Fibroblast of skin of abdomen (primary cell): ENCODE measurements around the gene GABRG3.

ENCODE experiments used
- DNase-seq: peaks from one replicate; pipeline ENCODE4 v3.0.0-alpha.2; 2013

Gene GABRG3

GRCh38 chr15:27250223-27250622, 279.2 kb downstream of the GABRG3 start:
- DNase-seq: no peak

DNA sequence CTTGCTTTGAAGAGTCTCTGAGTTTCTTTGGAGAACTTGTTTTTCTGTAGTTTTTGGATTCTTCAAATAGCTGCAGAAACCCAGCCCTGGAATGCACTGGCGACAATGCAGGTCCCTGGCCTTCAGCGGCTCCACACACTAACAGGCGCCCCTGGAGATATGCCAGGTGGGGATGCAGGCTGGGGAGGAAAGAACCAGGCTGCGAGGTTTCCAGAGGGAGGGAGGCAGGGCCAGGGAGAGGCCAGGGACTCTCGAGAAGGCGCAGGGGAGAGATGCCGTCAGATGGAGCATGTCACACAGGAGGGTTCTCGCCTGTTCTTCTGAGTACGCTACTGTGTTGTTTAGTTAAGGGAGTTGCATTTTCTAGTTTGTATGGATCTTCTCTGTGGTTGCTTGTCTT, 283.1 kb downstream of the GABRG3 start:
- peak; percentile 11 for DNase-seq

GRCh38 chr15:27254801-27255200, 283.8 kb downstream of the GABRG3 start:
- DNase-seq: no peak

DNA sequence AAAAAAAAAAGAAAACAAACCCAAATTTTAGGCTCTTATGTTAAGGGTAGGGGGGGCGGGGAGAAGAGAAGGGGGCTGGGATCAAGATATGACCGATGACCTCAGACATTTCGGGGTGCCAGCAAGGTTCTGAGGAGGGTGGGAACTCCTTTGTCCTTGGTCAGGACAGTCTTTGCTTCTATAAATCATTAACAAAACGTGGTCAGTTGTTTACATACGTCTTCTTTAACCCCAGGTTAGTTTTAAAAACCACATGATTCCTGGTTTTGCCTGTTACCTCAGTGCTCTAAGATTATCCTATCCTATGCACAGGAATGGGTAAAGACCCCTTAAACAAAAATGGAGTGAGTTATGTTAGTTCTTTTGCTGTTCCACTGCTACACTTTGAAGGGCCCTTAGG, 285.5 kb downstream of the GABRG3 start:
- DNase-seq: no peak

DNA sequence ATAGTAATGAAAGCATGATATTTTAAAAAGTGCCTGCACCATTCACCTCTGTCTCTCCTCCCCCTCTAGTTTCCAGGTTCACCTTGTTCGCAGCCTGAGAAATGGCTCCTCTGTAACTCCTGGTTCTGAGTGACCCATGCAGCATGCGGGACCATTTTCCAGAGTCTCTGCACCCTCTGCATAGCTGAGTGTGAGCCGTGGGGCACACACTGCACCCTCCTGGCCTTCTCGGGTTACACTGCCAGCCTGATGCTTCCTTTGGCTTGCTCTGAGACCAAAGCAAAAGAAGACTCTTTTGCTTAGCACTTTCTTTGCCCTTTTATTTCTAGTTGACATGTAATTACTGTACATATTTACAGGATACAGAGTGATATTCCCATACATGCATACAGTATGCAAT, 287.3 kb downstream of the GABRG3 start:
- no peak for DNase-seq

GRCh38 chr15:27260523-27260922, 289.5 kb downstream of the GABRG3 start:
- no peak for DNase-seq

DNA sequence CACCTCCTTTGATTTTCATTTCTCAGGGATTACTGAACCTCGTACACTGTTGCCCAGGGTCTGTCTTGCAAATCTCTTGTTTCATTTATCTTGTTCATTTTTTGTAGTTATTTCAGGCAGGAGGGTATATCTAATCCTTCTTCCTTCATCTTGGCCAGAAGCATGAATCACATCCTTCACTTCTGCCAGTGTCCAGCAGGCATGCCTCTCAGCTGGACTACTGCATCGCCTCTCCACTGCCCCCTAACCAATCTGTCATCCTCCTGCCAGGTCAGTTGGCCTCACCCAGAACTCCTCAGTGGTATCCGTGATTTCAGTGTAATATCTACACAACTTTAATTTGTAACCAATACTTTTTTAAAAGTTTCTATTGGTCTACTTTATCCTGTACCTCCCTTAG, 297.9 kb downstream of the GABRG3 start:
- no peak for DNase-seq

DNA sequence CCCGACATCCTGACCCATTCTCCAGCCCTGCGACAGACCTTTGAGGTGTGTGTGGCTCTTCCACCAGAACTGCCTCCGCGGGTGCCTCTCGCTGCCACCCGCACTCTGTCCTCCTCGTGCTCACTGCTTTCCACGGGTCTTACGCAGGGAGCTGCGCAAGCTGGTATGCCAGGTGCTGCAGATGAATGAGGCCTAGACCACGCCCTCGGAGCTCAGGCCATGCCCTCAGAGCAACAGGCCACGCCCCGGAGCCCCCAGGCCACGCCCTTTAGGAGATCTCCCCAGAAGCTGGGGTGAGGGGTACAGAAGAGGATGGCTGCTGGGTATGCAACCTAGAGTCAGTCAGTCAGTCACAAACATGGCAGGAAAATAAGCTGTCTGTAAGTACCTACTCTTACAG, 300.3 kb downstream of the GABRG3 start:
- no peak for DNase-seq

DNA sequence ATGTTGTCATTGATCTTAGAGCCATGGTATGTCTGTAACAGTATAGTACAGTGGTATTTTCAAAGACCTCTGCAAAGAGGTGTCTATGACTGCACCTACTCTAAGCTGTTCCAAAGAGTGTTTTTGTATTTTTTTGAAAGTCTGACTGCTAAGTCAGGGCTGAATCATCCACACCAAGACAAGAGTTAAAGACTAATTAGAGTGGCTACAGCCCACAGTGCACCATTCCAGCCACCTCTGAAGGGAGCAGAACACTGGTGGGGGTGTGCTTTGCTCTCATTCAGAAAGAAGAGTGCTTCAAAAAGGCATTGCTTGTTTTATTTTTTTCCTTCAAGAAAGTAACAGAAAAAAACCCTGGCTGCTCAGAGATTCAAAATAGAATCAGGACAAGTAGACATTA, 301.4 kb downstream of the GABRG3 start:
- DNase-seq: no peak

DNA sequence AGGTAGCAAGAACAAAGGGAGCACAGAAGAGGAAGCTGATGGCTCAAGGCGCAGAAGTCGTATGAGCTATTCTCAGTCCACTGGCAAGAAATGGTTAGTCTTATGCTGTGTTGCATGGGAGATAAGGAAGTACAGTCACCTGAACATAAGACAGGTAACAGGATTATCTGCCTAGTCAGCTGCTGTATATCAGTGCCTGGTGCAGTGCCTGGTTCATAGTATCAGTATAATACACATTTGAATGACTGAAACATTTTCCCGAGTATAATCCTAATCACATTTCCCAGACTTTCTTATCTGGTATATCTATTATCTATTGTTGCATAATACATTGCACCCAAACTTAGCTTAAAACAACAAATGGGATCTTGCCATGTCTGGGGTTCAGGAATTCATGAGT, 302.5 kb downstream of the GABRG3 start:
- DNase-seq: no peak

GRCh38 chr15:27278761-27279160, 307.8 kb downstream of the GABRG3 start:
- DNase-seq: no peak

- DNase-seq: no peak
These were observed 321.7 kb downstream of the GABRG3 start for GRCh38 chr15:27292641-27293040.

DNA sequence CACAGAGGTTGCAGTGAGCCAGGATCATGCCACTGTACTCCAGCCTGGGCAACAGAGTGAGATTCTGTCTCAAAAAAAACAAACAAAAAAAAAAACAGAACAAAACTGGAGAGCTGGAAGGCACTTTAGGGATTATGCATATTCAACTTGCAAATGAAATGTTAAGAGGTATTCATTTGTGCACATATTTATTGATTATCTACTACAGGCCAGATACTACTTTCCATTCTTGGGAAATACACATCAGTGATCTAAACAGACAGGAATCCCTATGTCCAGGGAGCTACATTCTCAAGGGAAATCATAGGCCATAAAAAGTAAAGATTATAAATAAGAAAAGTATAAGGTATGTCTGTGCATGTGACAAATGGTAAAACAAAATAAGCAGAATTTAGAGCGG, 322.6 kb downstream of the GABRG3 start:
- no peak for DNase-seq

DNA sequence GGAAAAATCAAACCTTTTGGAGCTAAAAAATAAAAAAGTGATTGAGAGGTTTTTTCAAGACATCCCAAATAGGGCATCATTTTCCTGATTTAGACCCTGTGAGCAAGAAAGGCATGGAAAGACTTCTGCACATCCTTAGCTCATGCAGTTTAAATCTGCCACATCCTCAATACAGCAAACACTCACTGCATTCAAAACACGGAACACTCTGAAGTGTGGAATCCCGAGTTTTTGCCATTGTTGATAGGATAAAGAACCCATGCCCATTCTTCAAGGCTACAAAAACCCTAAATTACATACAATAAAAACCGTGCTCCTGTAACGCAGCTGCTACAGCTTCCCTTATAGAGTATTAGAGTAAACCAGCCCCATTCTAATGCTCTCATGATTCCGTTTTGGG, 346.8 kb downstream of the GABRG3 start:
- DNase-seq: no peak

GRCh38 chr15:27323801-27324200, 352.8 kb downstream of the GABRG3 start:
- DNase-seq: no peak

DNA sequence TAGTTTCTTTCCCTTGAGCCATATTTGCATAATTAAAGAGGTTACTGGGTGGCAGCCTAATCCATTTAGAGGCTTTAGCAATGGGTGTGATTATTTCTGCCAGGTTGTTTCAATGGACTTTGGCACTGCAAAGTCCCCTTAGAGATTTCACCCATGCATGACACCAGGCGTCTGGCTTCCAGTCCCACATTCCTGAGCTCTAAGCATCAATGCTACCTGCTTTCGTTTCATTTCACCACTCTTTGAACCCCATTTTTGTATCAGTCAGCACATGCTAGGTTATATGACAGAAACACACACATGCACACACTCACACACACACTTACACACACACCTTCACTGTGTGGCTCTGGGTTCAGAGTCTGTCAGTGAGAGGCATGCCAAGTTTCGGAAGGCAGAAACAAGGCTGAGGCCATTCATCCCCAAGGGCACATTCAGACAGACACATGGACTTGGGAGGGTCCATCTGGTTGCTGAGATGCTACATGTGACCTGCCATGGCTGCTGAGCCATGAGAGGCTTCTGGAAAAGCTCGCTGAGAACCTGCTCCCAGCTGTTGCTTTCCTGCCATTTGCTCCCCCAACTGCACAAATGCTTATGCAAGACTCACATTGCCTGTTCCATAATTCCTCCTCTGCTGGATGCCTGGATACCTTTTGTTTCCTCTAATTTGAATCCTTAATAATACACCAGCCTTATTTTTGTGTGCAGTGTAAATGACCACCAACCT, 354.1 kb downstream of the GABRG3 start:
- no peak for DNase-seq

DNA sequence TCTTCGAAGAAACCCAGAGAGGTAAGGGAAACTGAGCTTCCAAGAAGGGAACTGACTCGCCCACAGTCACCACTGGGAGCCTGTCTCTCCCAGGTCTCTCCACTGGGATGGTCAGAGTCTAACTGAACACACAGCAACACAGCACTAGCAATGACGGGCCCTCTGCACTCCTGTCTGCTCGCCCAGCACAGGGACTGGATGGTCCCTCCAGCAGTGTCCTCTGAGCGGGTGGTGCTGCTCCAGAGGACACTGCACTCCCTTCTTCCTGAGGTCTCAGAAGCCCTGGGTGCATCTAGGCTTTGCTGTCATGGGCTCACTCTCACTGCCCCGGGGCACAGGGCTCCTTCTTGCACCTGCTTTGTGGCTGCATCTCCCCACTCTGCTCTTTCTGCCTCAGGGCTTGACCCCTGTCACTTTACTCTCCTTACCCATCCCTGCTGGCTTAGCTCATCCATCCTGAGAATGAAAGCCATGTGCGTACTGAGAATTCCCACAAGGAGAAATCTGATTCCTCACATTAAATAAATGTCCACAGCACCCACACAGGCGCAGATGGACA, 356.6 kb downstream of the GABRG3 start:
- DNase-seq: no peak

- no peak for DNase-seq
These were observed 357.2 kb downstream of the GABRG3 start for GRCh38 chr15:27328186-27328585.

GRCh38 chr15:27328608-27329007, 357.6 kb downstream of the GABRG3 start:
- DNase-seq: no peak

DNA sequence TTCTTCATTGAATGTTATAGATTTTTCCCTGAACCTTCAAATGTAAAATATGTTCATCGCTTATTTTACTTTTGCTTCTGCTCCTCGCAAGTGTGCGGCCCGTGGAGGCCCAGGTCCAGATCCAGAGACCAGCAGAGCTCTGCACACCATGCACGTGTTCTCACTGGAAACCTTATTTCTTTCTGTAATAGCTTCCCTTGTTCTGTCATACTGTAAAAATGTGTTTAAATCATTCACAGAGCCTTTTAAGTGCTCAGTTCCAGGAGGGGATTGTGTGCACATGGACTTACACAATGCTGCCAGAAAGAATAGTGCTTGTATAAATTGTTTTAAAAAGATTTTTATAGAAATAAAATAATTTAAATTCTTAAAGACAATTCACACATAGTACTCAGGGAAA, 359.3 kb downstream of the GABRG3 start:
- DNase-seq: peak; percentile 8

GRCh38 chr15:27336676-27337075, 365.7 kb downstream of the GABRG3 start:
- DNase-seq: peak; percentile 27

DNA sequence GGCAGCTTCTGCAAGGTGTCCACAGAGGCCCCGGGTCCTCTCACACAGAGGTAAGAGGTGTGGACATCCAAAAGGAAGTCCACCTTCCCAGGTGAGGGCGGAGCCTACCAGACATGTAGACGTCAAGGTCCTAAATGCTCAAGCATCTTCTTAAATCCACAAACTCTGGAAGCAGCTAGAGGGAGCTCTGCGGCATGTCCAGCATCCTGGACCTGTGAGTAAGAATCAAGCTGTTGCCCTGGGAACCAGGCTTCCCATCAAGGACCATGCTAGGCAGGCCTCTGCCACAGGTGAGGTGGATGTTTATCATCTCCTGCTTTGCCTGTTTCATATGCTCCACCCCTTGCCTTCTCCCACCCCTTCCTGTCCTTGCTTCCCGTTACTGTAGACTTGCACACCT, 368.2 kb downstream of the GABRG3 start:
- no peak for DNase-seq

DNA sequence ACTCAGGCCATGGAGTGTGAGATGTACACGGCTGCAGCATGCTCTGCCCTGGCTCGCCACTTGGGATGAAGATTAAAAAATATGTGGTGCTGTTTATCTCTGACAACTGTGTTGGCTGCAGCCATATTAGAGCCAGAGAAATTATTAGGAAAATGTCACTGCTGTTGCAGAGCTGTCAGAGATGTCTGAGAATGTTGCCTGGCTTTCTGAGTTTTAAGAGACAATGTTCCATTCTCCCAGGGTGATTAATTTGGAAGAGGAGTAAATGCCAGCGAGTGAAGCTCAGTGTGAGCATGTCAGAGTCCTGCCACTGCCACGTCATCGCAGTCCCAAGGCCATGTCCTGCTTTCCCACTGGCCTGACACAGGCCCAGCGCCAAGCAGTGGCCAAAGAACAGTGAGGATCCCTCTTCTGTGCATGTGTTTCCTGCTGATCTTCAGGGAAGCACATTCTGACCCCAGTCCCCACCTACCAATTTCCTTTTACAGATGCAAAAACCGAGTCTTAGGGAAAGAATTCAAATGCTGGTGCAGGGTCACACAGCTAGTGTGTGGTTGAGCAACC, 370.9 kb downstream of the GABRG3 start:
- DNase-seq: no peak

DNA sequence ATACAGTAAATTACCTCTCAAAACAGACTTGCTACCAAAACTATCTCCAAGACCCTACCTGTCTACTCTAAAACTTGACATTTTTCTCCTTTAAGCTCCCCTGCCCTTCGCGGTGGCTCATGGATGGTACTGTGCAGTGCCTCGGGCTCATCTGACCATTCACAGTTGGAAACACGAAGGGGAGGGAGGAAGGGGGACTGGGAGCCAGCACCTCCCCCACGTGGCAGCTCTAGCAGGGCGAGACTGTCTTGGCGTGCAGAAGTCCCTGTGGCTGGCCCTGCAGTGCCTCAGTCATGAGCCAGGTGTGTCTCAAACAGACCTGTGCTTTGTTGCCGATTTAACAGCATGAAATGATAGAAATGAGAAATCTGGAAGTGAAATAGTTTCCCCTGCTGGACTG, 372.0 kb downstream of the GABRG3 start:
- DNase-seq: no peak

DNA sequence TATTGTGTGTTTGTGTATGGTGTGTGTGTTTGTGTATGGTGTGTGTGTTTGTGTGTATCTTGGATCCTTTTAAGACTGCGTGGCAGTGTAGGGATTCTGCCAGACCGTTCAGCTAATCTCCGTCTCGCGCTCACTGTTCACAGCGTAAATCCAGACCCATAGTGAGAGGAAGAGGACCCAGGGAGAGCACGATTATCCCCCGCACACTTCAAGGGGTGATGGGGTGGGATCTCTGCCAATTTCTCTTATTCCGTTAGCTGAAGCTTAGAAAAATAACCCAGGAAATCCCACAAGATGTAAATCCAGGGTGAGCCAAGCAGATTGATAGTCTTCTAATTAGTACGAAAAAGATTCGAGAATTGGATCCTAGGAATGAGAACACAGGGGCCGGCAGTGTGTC, 381.2 kb downstream of the GABRG3 start:
- DNase-seq: no peak
